Tibial nerve (tissue), 4 donors: ENCODE data around the gene MAVS. TPM values are rescaled to one million over a fixed set of nuclear protein-coding genes. Genes with fewer than 3 reads are reported as not detected.

ENCODE experiments used
- DNase-seq, 2 donors: peaks; one replicate each; pipeline ENCODE4 v3.0.0-alpha.2; 2019; ENCODE audit warnings: low spot score in 2 of 2
- H3K27ac ChIP-seq, 4 donors: fragments of 200-600 bp; sonication (generic) in 3 of 4; one replicate each; pipeline ENCODE4 v1.5.1; 2017 to 2019; ENCODE audit warnings: mild to moderate bottlenecking in 1 of 4
- H3K27me3 ChIP-seq, 2 donors: fragments of 200-600 bp; sonication (generic) in 1 of 2; one replicate each; pipeline versions ENCODE4 v1.5.1 to v1.6.0; 2017 to 2019
- H3K36me3 ChIP-seq, 3 donors: fragments of 200-600 bp; sonication (generic); one replicate each; pipeline ENCODE4 v1.5.1; 2018 to 2019
- H3K4me1 ChIP-seq, 4 donors: fragments of 200-600 bp; sonication (generic) in 3 of 4; one replicate each; pipeline ENCODE4 v1.5.1; 2017 to 2019
- H3K4me3 ChIP-seq, 4 donors: fragments of 200-600 bp; sonication (generic) in 3 of 4; one replicate each; pipeline ENCODE4 v1.5.1; 2017 to 2019; ENCODE audit warnings: mild to moderate bottlenecking in 1 of 4, moderate library complexity in 1 of 4
- H3K9me3 ChIP-seq, 4 donors: fragments of 200-600 bp; sonication (generic) in 3 of 4; one replicate each; pipeline ENCODE4 v1.5.1; 2017 to 2019
- CTCF ChIP-seq, 5 experiments: fragments of 200-600 bp in 3 of 5; fragments of 450-650 bp in 2 of 5; sonication (generic) in 3 of 5; IDR thresholded peaks; one replicate each; pipeline ENCODE4 v1.5.1; 2016 to 2019; ENCODE audit warnings: antibody characterized with exemption in 5 of 5, mild to moderate bottlenecking in 3 of 5, moderate library complexity in 2 of 5
- EP300 ChIP-seq, 2 donors: sonication (generic); formaldehyde crosslinking; IDR thresholded peaks; one replicate each; pipeline ENCODE4 v1.6.1; 2017; ENCODE audit warnings: antibody characterized with exemption in 2 of 2, mild to moderate bottlenecking in 1 of 2
- POLR2A ChIP-seq, 2 donors: fragments of 450-650 bp; IDR thresholded peaks; one replicate each; pipeline ENCODE4 v1.6.1; 2017; ENCODE audit warnings: antibody characterized with exemption in 2 of 2, mild to moderate bottlenecking in 2 of 2, moderate library complexity in 2 of 2
- WGBS, 2 donors: methylation state at CpG; one replicate each; pipeline ENCODE4 v1.1.5; 2018; 5-methylcytosine and 5-hydroxymethylcytosine counted together
- total RNA-seq, 4 donors: library from RNA; depleted of rRNA; stranded (reverse); fragments of >200 nt; gene quantifications; one replicate each; pipeline ENCODE4 v1.1.0, GENCODE V29; 2016

Gene MAVS
- total RNA-seq, 4 donors from 2014 or later, result 34.5 to 49.8 (median 39.3) TPM

GRCh38 chr20:3866464-3866863, 19.8 kb downstream of the MAVS start:
- DNase-seq, result no peak
- Histone ChIP-seq H3K27ac (no peak overlapping the region), H3K27me3 (no peaks in the 10 kb centered on the region), H3K4me1 (peaks cover 0 to 9% (median 0%) of the 10 kb centered on the region in 4 donors), H3K36me3 (peaks cover 8 to 98% (median 33%) of the 10 kb centered on the region in 3 donors), H3K4me3 (no peak overlapping the region), H3K9me3 (no peaks in the 10 kb centered on the region)
- TF ChIP-seq EP300 (IDR thresholded peaks at IDR 0.05) (no peak), POLR2A (IDR thresholded peaks at IDR 0.05) (no peak), CTCF (IDR thresholded peaks at IDR 0.05) (no peak)
- 67% methylated on average over 1 of the region's 3 CpGs; no CpG with 5 or more reads in 1 of the 2 donors for WGBS, 2 donors

DNA sequence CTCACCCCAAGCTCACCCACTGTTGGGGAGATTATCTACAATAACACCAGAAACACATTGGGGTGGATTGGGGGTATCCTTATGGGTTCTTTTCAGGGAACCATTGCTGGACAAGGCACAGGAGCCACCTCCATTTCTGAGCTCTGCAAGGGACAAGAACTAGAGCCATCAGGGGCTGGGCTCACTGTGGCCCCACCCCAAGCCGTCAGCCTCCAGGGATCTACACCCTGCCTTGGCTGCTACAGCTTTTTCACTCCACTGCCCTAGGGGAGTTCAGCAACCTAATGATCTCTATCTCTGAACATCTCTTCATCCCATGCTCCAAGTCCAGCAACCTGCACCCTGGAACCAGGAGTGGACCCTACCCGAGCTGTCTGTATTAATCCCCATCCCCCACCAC, 21.2 kb downstream of the MAVS start:
- no peak overlapping the region for H3K4me3 ChIP-seq
- TF ChIP-seq EP300 (IDR thresholded peaks at IDR 0.05), result no peak
- TF ChIP-seq CTCF (IDR thresholded peaks at IDR 0.05), result no peak
- TF ChIP-seq POLR2A (IDR thresholded peaks at IDR 0.05), result no peak
- H3K27ac ChIP-seq, result no peak overlapping the region
- WGBS, 2 donors, result 55 to 61% methylated on average over 2 of the region's 2 CpGs
- no peak for DNase-seq
- H3K4me1 ChIP-seq, result peaks cover 0 to 9% (median 0%) of the 10 kb centered on the region in 4 donors
- no peaks in the 10 kb centered on the region for H3K27me3 ChIP-seq
- no peaks in the 10 kb centered on the region for H3K9me3 ChIP-seq
- peaks cover 0 to 98% (median 24%) of the 10 kb centered on the region in 3 donors for H3K36me3 ChIP-seq

- Histone ChIP-seq H3K4me1 (peaks cover 0 to 19% (median 1%) of the 10 kb centered on the region in 4 donors), H3K4me3 (no peak overlapping the region), H3K9me3 (no peaks in the 10 kb centered on the region), H3K27ac (no peak overlapping the region), H3K36me3 (peaks cover 0 to 95% (median 10%) of the 10 kb centered on the region in 3 donors), H3K27me3 (no peaks in the 10 kb centered on the region)
- no peak for DNase-seq
- no peak for TF ChIP-seq POLR2A (IDR thresholded peaks at IDR 0.05)
- no peak for TF ChIP-seq CTCF (IDR thresholded peaks at IDR 0.05)
- no peak for TF ChIP-seq EP300 (IDR thresholded peaks at IDR 0.05)
- 90 to 91% methylated on average over 10 of the region's 10 CpGs for WGBS, 2 donors
Measured at GRCh38 chr20:3869839-3870634, 23.4 kb downstream of the MAVS start.

- Histone ChIP-seq H3K27ac (no peak overlapping the region), H3K9me3 (no peaks in the 10 kb centered on the region), H3K36me3 (peaks cover 0 to 82% (median 0%) of the 10 kb centered on the region in 3 donors), H3K27me3 (no peaks in the 10 kb centered on the region), H3K4me1 (peaks cover 0 to 26% (median 2%) of the 10 kb centered on the region in 4 donors), H3K4me3 (no peak overlapping the region)
- no peak for DNase-seq
- TF ChIP-seq POLR2A (IDR thresholded peaks at IDR 0.05) (no peak), CTCF (IDR thresholded peaks at IDR 0.05) (no peak), EP300 (IDR thresholded peaks at IDR 0.05) (no peak)
- 83 to 84% methylated on average over 4 of the region's 4 CpGs for WGBS, 2 donors
Measured at GRCh38 chr20:3871550-3872265, 25.1 kb downstream of the MAVS start.

- 94 to 96% methylated on average over 5 of the region's 5 CpGs for WGBS, 2 donors
Measured at GRCh38 chr20:3873507-3873906, 26.9 kb downstream of the MAVS start.

More at GRCh38 chr20:3873507-3873906, 26.9 kb downstream of the MAVS start:
- H3K4me1 ChIP-seq, result peaks cover 0 to 26% (median 2%) of the 10 kb centered on the region in 4 donors
- TF ChIP-seq CTCF (IDR thresholded peaks at IDR 0.05), result no peak
- H3K9me3 ChIP-seq, result no peaks in the 10 kb centered on the region
- no peak overlapping the region for H3K4me3 ChIP-seq
- H3K36me3 ChIP-seq, result peaks cover 0 to 64% (median 0%) of the 10 kb centered on the region in 3 donors
- H3K27ac ChIP-seq, result no peak overlapping the region
- no peaks in the 10 kb centered on the region for H3K27me3 ChIP-seq
- no peak for DNase-seq
